GM18498 (cell line): Measurements from ENCODE around the gene ARHGEF4.

Experiments used
- ATAC-seq: cut with Tn5 transposase; IDR thresholded peaks from one replicate; pipeline ENCODE4 v1.9.1; 2021; ENCODE audit warnings: mild to moderate bottlenecking, moderate library complexity; ENCODE audit not compliant: unreplicated experiment

Gene ARHGEF4

DNA sequence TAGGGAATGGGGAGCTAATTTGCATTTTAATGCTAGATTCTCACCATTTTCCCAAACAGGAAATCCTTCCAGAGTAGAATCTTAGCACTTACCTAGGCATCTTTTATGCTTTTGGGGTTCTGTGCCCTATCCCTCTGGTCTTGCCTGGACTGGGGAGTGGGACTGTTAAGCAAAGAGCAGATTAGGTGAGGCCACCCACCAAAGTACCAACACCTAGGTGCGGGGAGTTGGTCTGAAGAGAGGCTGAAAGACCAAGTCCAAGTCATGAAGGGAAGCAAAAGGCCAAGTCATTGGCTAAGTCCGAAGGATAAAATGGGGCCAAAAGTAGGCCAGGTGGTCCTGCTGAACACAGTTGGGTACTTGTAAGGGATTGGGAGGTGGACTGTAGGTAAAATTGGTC is 169.8 kb downstream of the ARHGEF4 start:
- no peak for ATAC-seq

DNA sequence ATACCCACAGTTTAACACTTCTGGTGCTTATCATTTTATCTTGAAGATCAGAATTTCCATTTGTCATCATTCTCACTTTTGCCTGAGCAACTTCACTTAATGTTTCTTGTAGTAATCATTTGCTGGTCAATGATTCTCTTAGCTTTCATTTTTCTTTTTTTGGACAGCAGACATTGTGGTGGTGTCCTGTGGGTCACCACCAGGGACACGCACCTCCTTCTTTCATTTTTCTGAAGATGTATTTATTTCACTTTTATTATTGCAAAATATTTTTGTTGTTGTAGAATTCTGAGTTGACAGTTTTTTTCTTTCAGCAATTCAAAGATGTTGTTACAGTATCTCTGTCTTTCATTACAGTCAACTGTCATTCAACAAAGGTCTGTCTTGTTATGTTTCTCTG is 172.3 kb downstream of the ARHGEF4 start:
- ATAC-seq: no peak

DNA sequence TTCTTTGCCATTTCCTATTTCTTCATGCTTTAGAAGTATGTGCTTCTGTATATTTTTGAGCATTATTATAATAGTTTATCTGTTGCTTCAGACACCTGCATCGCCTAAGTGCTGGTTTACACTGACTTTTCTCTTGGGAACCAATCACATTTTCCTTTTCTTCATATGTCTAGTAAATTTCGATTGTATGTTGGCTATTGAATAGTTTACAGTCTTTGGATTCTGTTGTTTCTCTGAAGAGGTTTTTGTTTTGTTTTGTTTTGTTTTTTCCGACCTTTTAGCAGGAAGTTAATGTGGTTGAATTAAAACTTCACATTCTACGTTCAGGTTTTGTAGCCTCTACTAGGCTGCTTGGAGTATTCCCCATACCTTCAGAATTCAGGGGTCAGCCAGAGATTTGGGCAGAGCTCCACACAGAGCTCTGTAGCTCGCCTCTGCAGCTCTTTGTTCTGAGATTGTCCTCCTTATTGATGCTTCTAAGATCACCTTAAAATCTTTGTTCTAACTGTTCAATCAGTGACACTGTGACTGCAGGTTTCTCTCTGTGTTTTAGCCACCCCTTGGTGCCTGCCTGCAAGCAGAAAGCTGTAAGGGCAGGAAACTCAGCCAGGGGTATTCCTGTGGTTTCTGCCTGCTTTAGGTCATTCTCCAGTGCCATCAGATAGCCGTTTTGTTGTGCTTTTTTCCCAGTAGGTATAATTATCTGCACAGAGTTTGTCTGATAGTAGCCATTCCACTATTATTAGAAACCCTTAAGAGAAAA is 173.2 kb downstream of the ARHGEF4 start:
- ATAC-seq: no peak

DNA sequence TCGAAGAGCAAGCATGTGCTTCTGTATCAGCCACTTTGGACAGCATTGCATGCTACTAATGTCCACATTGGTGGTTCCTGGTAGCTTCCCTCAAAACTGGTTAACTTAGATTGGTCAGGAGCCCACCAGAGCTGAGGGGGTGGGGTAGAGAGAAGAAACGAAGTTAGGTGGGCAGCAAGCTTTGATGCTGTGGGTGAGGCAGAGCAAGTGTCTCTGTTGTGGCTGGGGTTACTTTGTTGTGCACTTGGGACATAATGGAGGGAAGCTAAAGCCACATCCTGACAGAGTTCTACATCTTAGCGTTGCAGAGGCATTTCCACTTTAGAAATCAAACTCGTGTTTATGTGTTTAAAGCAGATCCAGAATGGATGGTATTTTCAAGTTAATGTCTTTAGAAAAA is 173.9 kb downstream of the ARHGEF4 start:
- ATAC-seq: no peak

DNA sequence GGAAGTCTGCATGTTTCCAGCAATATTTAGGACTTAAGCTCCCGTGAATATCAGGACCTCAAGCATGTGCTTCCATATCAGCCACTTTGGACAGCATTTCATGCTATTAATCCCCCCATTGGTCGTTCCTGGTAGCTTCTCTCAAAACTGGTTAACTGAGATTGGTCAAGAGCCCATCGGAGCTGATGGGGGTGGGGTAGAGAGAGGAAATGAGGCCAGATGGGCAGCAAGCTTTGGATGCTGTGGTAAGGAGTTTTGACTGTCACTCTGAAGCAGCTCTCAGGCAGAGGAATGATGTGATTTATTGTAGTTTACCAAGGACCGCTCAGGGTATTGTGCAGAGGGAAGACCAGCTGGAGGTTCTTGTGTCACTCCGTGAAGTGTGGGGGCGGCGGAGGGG is 174.8 kb downstream of the ARHGEF4 start:
- ATAC-seq: no peak

DNA sequence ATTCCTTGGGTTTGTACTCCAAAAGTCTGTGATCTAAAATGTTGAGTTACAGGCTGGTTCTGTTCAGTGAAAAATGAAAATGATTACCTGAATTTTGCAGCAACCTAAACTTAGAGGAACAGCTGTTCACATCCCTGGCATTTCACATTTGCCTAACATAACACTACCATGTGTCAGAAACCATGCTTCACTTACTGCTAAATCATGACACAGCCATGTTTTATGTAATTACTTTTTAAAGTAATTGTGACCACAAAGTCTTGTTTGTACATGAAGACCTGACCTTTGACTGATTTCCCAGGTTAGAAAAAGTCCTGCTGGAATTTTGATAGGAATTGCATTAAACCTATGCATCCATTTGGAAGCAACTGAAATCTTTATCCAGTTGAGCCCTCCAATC is 177.4 kb downstream of the ARHGEF4 start:
- no peak for ATAC-seq

DNA sequence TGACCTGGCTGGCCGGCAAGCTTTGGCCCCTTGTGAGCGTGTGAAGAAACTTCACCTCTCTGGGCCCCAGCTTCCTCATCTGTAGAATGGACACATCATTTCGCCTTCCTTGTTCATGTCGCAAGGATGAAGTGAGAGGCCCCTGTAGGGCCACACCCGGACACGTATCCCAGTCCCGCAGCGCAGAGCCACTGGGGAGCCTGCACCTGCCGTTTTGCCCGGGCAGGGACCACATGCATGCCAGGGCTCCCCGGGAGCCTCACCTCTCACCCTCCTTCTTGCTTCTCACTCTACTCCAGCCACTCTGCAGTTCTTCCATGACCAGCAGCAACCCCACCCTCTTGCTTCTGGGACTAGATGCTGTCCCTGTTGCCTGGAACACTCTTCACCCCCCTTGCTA is 179.1 kb downstream of the ARHGEF4 start:
- ATAC-seq: no peak

DNA sequence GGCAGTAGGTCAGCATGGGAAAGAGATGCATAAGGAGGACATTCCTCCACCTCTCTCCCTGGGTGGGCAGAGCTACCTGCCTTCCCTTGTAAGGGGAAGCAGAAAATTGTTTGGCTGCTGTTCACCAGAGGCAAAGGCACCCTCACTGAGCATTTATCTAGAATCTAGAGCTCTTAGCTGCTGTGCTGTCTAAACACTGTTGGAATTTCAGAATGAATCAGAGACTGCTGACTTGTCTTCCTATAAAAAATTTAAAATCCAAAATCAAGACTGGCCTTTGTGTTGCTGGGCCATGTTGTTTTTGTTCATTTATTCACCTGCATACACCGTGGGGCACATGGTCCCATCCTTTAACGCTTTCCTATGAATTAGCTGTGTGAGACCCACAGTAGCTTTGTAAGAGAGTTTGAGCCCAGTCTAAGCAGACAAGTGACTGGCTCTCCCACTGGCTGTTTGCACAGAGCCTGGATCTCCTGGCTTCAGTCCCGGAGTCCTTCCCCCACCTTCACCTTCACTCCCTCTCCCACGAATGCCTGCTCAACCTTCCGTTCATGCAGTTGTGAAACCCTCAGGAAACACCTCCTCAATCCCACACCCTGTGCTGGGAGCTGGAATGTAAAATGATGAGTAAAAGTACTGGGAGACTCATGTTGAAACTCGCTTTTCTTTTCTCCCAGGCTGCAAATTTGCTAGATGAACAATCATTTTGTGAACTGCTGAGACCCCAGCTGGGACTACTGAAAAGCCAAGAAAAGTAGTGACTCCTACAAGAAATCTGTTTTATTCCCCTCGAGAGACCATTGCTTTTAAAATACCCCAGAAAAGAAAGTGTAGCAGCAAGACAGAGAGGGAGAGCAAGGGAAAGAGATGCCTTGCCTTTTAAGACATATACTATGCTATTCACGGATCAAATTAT is 180.4 kb downstream of the ARHGEF4 start:
- no peak for ATAC-seq

DNA sequence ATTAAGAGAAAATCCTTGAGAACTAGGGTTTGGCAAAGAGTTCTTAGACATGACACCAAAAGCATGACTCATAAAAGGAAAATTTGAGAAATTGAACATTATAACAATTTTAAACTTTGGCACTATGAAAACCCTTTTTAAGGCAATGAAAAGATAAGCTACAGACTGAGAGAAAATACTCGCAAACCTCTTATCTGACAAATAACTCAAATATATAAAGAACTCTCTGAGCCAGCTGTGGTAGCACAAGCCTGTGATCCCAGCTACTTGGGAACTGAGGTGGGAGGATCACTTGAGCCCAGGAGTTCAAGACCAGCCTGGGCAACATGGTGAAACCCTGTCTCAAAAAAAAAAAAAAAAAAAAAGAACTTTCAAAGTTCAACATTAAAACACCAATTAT is 186.0 kb downstream of the ARHGEF4 start:
- ATAC-seq: no peak

DNA sequence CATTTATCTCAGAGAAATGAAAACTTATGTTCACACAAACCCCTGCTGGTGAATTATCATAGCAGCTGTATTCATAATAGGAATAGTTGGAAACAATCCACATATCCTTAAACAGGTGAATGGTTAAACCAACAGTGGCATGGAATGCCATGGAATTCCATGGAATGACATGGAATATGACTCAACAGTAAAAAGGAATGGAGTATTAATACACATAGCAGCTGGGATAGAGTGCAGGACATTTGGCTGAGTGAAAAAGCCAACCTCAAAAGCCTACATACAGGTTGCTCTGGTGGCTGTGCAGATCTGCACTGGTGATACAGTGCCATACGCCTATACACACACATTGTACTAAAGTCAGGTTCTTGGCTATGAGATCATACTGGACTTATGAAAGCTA is 187.0 kb downstream of the ARHGEF4 start:
- no peak for ATAC-seq

DNA sequence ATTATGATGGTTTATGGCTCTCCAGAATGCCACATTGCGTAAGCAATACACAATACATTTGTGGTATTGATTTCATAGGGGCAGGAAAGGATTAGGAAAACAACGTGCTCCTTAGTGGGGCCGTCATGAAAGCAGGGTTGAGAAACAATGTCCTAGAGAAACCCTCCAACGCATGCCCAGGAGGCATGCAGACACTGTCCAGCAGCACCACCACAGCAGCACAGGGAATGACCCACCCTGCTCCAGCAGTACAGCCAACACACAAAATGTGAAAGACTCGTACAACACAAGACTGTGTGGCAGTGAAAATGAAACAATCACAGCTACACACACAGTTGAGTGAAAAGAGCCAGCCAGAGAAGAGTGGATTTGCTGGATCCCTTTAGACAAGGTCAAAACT is 190.2 kb downstream of the ARHGEF4 start:
- no peak for ATAC-seq

DNA sequence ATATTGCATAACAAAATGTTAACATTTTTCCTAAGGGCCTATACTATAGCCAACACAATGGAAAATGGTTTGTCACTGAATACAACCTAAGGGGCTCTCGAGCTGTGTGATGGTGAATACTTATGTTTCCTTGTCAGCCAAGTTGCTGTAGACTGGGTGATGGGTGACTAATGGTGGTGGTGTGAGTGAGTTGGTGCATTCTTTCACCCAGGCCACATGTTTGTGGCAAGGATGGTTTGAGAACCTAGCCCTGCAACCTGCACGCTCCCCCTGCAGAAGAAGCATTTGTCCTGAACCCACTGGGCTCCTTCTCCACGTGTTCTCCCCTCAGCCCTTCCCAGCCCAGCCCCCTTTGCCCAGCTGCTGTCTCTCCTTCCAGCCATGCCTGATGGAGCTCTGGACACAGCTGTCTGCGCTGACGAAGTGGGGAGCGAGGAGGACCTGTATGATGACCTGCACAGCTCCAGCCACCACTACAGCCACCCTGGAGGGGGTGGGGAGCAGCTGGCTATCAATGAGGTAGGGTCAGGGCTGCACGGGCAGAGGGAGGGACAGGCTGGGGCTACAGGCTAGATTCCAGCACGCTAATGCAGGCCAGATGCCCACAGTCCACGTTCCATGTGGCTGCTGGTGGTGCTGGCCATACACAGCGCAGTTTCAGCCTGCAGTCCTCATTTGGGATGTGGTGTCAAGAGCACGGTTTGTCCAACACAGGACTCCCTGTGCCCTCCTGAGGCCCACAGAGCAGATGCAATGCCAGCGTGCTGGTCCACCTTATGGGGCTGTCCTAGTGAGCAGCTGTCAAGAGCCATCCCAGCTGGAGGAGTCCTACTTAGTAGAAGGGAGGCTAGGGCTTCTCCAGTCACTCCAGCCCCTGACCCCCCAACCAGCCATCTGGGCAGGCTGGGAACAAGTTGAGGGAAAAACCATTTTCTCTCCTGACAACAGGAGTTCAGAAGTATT is 191.1 kb downstream of the ARHGEF4 start:
- ATAC-seq: no peak

DNA sequence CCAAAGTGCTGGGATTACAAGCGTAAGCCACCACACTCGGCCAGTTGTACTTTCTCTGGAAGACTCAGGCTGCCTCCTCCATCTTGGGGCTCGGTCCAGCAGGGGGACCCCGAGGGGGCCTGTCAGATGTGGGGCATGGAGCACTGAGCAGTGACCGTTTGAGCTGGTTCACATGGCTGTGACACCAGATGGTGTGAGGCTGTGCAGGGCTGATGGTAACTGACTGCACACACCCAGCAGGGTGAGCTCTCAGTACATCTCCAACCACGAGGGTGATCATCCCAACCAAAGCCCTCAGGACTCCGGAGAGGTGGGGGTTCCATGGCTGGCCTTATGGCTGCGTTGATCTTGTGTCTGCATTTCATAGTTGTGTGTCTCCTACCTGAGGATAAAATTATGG is 193.1 kb downstream of the ARHGEF4 start:
- no peak for ATAC-seq

DNA sequence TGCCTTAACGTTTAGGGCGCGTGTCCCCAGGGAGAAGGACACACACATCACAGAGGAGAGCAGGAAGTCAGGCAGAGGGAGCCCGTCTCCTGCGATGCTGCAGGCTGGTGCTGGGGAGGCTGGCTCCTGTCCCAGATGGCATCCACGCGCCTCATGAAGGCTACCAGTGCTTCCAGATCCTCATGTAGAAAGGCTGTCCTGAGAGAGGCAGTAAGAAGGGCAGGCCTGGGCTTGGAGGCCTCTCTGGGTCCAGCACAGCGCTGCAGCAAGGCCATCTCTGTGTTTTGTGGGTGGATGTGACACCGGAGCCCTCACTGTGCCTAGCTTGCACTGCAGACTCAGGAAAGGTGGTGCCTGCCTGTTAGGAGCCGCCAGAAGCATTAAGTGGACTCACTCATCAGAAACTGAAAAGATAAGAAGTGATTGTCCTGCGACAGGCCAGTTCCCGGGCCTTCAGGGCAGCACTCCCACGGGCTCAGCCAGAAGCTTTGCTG is 193.8 kb downstream of the ARHGEF4 start:
- no peak for ATAC-seq

DNA sequence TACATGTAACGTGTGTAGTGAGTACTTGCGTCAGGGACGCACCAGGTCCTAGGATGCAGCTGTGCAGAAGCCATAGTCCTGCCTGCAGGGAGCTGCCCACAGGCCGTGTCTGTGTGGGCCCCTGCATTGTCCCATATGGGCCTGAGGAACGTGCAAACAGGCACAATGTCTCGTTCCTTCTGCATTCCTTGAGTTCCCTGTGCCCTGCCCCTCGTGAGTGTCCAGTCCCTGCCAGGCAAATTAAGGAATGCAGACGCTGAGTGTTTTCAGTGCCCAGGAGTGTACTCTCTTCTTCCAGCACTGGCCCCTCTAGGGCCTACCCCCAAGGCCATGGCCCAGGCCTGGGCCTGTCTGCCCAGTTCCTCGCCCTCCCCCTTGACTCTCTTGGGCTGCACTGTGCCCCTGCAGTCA is 194.7 kb downstream of the ARHGEF4 start:
- no peak for ATAC-seq

DNA sequence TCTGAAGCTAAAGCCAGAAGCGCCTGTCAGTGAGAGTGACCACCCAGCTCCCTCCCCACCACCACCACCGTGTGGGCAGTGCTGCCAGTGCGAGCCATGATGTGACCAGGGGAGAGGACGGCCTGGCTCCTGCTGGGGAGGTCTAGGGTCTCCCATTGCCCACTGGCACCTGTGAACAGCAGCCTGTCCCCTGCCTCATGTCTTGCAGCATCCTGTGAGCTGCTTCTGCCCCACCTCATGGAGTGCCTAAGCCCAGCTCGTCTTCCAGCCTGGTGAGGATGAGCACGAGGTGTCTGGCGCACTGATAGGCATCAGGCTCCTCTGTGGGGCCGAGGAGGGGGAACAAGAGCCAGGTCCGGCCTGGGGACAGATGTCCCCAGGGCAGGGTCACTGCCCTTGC is 195.2 kb downstream of the ARHGEF4 start:
- no peak for ATAC-seq

DNA sequence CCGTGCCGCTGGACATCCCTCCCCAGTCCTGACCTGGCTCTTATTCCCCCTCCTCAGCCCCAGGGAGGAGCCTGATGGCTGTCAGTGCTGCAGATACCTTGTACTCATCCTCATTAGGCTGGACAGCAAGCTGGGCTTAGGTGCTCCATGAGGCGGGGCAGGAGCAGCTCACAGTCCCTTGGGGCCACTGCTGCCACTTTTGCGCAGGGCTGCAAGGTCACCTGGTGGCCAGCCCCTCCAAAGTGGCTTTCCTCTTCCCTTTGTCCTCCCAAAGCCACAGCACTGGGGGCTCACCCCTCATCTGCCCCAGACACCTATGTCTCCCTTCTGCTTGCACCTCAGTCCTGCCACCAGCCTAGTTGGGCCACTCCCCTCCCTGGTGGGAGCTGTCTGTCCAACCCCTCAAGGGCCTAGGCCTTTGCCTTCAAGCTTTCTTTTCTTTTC is 195.7 kb downstream of the ARHGEF4 start:
- no peak for ATAC-seq

DNA sequence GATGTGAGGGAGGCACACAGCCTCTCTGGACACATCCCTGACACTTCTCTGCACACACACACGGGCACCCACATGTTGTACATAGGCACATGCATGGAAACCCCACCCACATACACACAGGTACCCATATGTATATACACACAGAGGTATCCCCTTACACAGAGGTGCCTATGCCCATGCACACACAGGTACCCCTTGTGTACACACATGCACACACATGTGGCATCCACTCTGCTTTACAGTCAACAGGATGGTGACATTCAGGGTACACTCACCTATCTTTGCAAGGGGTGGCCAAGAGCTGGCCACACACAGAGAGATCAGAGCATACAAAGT is 197.0 kb downstream of the ARHGEF4 start:
- no peak for ATAC-seq

DNA sequence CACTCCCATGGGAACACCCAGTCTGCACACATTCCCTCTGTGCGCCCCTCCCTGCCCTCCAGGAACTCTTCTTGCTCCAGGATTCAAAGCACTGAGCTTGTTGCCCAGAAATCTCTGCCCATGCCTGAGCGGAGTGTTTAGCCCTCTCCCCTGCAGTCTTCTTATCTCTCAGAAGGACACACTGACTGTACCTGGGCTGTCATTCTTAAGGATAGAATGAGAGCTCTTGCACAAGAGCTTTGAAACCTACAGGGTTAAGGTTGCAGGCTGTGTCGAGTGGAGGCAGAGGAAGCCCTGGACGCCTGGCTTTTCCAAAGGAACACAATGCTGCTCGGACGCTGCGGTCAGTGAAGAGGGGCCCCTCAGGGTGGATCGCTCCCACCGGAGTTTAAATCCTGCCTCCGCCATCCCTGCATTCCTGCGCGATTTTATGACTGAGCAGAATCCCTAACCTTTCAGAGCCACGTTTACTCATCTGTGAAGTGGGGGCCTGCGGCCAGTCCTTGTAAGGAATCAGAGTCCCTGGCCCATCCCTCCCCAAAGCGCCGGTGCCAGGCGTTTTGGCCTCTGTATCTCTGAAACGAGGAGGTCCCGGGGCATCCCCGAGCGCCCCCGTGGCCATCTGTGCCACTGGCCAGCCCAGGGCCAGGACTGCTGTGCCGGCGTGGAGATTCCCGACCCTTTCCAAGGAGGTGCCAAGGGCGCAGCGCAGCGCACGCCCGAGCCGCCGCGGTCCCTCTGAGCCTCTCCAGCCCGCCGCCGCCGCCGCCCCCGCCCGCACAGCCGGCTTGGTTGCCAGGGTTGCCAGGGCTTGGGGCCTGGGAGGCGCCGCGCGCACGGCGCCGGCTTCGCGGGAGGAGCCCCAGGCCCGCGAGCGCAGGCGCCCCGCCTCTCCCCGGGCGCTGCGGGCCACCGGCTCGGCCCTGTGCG is 197.7 kb downstream of the ARHGEF4 start:
- no peak for ATAC-seq
